K562 (cell line): ENCODE results near the gene PVALEF. TPM values are rescaled to one million over a fixed set of nuclear protein-coding genes. Genes with fewer than 3 reads are reported as not detected.
A peak's percentile ranks its signal among the peaks of the same experiment; 100 is the strongest.

Experiments
- ARHGAP35 ChIP-seq: fragments of 450-650 bp; IDR thresholded peaks from 2 replicates; pipeline ENCODE4 v1.6.1; 2018; ENCODE audit not compliant: partially characterized antibody
- BRCA1 ChIP-seq, 2 experiments: fragments of 450-650 bp in 1 of 2; sonication (generic) in 1 of 2; formaldehyde crosslinking in 1 of 2; IDR thresholded peaks; 2 replicates each; pipeline versions ENCODE4 v1.5.0 to v1.6.1; 2017 to 2020; ENCODE audit warnings: mild to moderate bottlenecking in 1 of 2, missing genetic modification reagents in 1 of 2
- CREB3 ChIP-seq: fragments of 450-650 bp; conservative IDR thresholded peaks from 2 replicates; pipeline ENCODE4 v1.6.1; 2016; ENCODE audit warnings: missing genetic modification characterization, low read depth, mild to moderate bottlenecking, missing compliant biosample characterization, moderate library complexity
- FOXA3 ChIP-seq, 2 experiments: fragments of 450-650 bp in 1 of 2; sonication (generic) in 1 of 2; formaldehyde crosslinking; IDR thresholded peaks in 1 of 2; conservative IDR thresholded peaks in 1 of 2; 2 replicates each; pipeline versions ENCODE4 v1.4.0 to v1.8.0; 2020 to 2022; ENCODE audit warnings: mild to moderate bottlenecking in 2 of 2, missing genetic modification reagents in 1 of 2
- MYNN ChIP-seq, 2 experiments: sonication (generic); formaldehyde crosslinking in 1 of 2; IDR thresholded peaks; 2 replicates each; pipeline versions ENCODE4 v1.5.0 to v1.6.1; 2016 to 2020; ENCODE audit warnings: antibody characterized with exemption in 1 of 2, missing genetic modification reagents in 1 of 2
- RFX7 ChIP-seq: fragments of 250-450 bp; sonication (Bioruptor Pico); IDR thresholded peaks from 2 replicates; pipeline ENCODE4 v1.5.1; 2021; ENCODE audit warnings: mild to moderate bottlenecking
- SAFB ChIP-seq: fragments of 200-400 bp; formaldehyde crosslinking; IDR thresholded peaks from 2 replicates; pipeline ENCODE4 v1.6.1; 2017; ENCODE audit warnings: low read depth, low read length, borderline replicate concordance
- SOX6 ChIP-seq: fragments of 450-650 bp; IDR thresholded peaks from 2 replicates; pipeline ENCODE4 v1.6.1; 2014; ENCODE audit warnings: mild to moderate bottlenecking
- SRSF9 ChIP-seq: fragments of 200-400 bp; formaldehyde crosslinking; IDR thresholded peaks from 2 replicates; pipeline ENCODE4 v1.6.1; 2017; ENCODE audit warnings: low read depth, low read length, borderline replicate concordance
- ZHX1 ChIP-seq: fragments of 150-350 bp; conservative IDR thresholded peaks from 2 replicates; pipeline ENCODE4 v1.6.1; 2014; ENCODE audit warnings: low read length
- ZNF324 ChIP-seq: fragments of 250-450 bp; sonication (Bioruptor Pico); IDR thresholded peaks from 2 replicates; pipeline ENCODE4 v1.4.0; 2020; ENCODE audit warnings: mild to moderate bottlenecking
- ZNF707 ChIP-seq: fragments of 250-450 bp; sonication (Bioruptor Pico); conservative IDR thresholded peaks from 2 replicates; pipeline ENCODE4 v1.8.0; 2022; ENCODE audit warnings: inconsistent platforms, mild to moderate bottlenecking, moderate library complexity
- ZNF778 ChIP-seq: fragments of 450-650 bp; formaldehyde crosslinking; IDR thresholded peaks from 2 replicates; pipeline ENCODE4 v1.4.0; 2020; ENCODE audit warnings: mild to moderate bottlenecking, moderate library complexity
- polyA plus RNA-seq, 8 experiments: library from polyadenylated mRNA; depleted of rRNA in 4 of 8; stranded (reverse) in 5 of 8; unstranded in 3 of 8; fragments of >200 nt; fragmentation: Nextera tagmentation in 2 of 8; fragmentation: Illumina TruSeq in 1 of 8; extraction: Ambion mirVana in 2 of 8; extraction: Trizol in 1 of 8; gene quantifications; 2 replicates each; pipeline versions ENCODE4 v1.2.1 to v1.2.3, GENCODE V29; 2011 to 2014; ENCODE audit warnings: inconsistent platforms in 1 of 8, missing spikeins in 1 of 8
- total RNA-seq, 7 experiments: library from RNA; depleted of rRNA in 6 of 7; stranded (reverse); fragments of >200 nt in 6 of 7; fragmentation: Illumina TruSeq in 2 of 7; extraction: Trizol in 2 of 7; gene quantifications; 2 replicates each; pipeline versions ENCODE4 v1.2.1 to v1.2.3, GENCODE V29; 2011 to 2021; ENCODE audit warnings: low replicate concordance in 1 of 7
- TF ChIP-seq, protein P1 (sequence below): fragments of 450-650 bp; conservative IDR thresholded peaks from 2 replicates; pipeline ENCODE4 v1.6.1; 2016; ENCODE audit warnings: missing genetic modification characterization, low read depth, mild to moderate bottlenecking, control low read depth, missing compliant biosample characterization
- TF ChIP-seq, protein P2 (sequence below): IDR thresholded peaks from 2 replicates; pipeline ENCODE4 v1.6.1; 2011; ENCODE audit warnings: borderline replicate concordance, low read depth, mild to moderate bottlenecking, moderate library complexity, low read length; ENCODE audit not compliant: insufficient read depth, poor library complexity, severe bottlenecking

The PVALEF gene
- total and polyA plus RNA-seq, 9 of the 15 experiments (the other 6 are each of a cell fraction or from before 2014, with no cell fraction given) = not detected

DNA sequence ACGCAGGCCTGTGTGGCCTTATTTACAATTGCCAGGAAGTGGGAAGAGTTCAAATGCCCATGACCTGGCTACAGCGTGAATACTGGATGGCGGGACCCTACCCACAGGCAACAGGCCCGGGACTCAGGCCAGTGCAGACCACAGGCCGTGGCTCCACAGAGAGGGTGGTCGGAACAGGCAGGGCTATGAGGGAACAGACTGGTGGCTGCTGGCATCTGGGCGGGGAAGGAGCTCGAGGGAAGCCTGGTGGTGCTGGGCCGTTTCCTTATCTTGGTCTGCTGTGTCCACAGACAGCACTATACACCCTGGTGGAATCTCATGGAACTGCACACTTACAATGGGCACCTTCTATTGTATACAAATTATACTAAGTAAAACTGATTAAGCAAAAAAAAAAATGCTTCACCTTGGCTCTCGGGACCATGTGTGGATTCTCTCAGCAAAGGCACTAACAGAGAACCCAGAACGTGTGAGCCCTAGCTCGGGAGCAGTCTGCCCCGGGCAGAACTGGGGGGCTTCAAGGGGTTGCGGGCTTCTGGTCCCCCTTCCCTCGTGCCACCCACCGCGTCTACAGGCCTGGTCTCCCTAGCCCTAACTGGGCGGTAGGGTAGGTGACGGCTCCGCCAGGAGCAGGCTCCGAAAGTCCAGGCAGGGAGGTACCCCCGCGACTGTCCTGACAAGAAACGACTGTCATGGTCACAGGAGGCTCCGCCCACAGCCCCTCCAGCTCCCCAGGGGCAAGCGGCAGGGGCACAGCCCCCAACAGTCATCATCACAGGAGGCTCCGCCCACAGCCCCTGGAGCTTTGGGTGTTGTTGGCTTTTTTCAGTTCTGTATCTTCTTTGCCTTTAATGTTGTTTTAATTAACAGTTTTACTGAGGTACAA is 35.6 kb downstream of the PVALEF start (continued):
- TF ChIP-seq, protein P1, sequence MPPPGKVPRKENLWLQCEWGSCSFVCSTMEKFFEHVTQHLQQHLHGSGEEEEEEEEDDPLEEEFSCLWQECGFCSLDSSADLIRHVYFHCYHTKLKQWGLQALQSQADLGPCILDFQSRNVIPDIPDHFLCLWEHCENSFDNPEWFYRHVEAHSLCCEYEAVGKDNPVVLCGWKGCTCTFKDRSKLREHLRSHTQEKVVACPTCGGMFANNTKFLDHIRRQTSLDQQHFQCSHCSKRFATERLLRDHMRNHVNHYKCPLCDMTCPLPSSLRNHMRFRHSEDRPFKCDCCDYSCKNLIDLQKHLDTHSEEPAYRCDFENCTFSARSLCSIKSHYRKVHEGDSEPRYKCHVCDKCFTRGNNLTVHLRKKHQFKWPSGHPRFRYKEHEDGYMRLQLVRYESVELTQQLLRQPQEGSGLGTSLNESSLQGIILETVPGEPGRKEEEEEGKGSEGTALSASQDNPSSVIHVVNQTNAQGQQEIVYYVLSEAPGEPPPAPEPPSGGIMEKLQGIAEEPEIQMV (tag) = no peak
- no peak for TF ChIP-seq ZNF778 (CRISPR knock-in tag)
- TF ChIP-seq RFX7 = no peak
- no peak for TF ChIP-seq SAFB
- TF ChIP-seq BRCA1 (IDR thresholded peaks at IDR 0.05) = no peak
- no peak for TF ChIP-seq BRCA1 (CRISPR knock-in tag; IDR thresholded peaks at IDR 0.05)
- TF ChIP-seq FOXA3 (CRISPR knock-in tag; conservative IDR thresholded peaks at IDR 0.05 in 1 of 2, IDR thresholded peaks at IDR 0.05 in 1 of 2) = peak in 1 of 2 experiments; percentile 66; a peak in 1 of 4 replicates
- TF ChIP-seq, protein P2, sequence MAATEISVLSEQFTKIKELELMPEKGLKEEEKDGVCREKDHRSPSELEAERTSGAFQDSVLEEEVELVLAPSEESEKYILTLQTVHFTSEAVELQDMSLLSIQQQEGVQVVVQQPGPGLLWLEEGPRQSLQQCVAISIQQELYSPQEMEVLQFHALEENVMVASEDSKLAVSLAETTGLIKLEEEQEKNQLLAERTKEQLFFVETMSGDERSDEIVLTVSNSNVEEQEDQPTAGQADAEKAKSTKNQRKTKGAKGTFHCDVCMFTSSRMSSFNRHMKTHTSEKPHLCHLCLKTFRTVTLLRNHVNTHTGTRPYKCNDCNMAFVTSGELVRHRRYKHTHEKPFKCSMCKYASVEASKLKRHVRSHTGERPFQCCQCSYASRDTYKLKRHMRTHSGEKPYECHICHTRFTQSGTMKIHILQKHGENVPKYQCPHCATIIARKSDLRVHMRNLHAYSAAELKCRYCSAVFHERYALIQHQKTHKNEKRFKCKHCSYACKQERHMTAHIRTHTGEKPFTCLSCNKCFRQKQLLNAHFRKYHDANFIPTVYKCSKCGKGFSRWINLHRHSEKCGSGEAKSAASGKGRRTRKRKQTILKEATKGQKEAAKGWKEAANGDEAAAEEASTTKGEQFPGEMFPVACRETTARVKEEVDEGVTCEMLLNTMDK = no peak
- 0 out of 2 replicates have a peak, but pooled peaks have one; percentile 46 for TF ChIP-seq ZHX1
- no peak for TF ChIP-seq SRSF9
- no peak for TF ChIP-seq MYNN (IDR thresholded peaks at IDR 0.05)
- TF ChIP-seq MYNN (CRISPR knock-in tag; IDR thresholded peaks at IDR 0.05) = no peak
- TF ChIP-seq SOX6 = 0 out of 2 replicates have a peak, but pooled peaks have one; percentile 12
- no peak for TF ChIP-seq ZNF707 (CRISPR knock-in tag)
- no peak for TF ChIP-seq ZNF324 (CRISPR knock-in tag)
- no peak for TF ChIP-seq CREB3 (tag)
- TF ChIP-seq ARHGAP35 = no peak
